ENCODE data around the gene COL8A1.

COL8A1 gene

GRCh38 chr3:99681512-99681911 is 43.1 kb downstream of the COL8A1 start:
- Histone ChIP-seq H3K9me3 (ENCODE audit: control insufficient read depth, insufficient read depth, low read length) (no peaks in the 10 kb centered on the region), H3K9ac (ENCODE audit: low read depth, low read length) (no peak overlapping the region), H3K36me3 (ENCODE audit: control insufficient read depth, insufficient read depth, low read length) (no peaks in the 10 kb centered on the region), H3K4me3 (ENCODE audit: low read depth, low read length) (no peak overlapping the region), H3K27me3 (ENCODE audit: control insufficient read depth, insufficient read depth, low read length) (no peaks in the 10 kb centered on the region), H3K4me1 (ENCODE audit: control insufficient read depth, insufficient read depth, low read length) (no peaks in the 10 kb centered on the region)

GRCh38 chr3:99681976-99682375 is 43.6 kb downstream of the COL8A1 start:
- H3K9ac ChIP-seq (ENCODE audit: low read depth, low read length): no peak overlapping the region
- no peak overlapping the region for H3K4me3 ChIP-seq (ENCODE audit: low read depth, low read length)
- H3K9me3 ChIP-seq (ENCODE audit: control insufficient read depth, insufficient read depth, low read length): no peaks in the 10 kb centered on the region
- no peaks in the 10 kb centered on the region for H3K27me3 ChIP-seq (ENCODE audit: control insufficient read depth, insufficient read depth, low read length)
- no peaks in the 10 kb centered on the region for H3K36me3 ChIP-seq (ENCODE audit: control insufficient read depth, insufficient read depth, low read length)
- no peaks in the 10 kb centered on the region for H3K4me1 ChIP-seq (ENCODE audit: control insufficient read depth, insufficient read depth, low read length)

GRCh38 chr3:99683465-99683864 is 45.1 kb downstream of the COL8A1 start:
- Histone ChIP-seq H3K27me3 (ENCODE audit: control insufficient read depth, insufficient read depth, low read length) (no peaks in the 10 kb centered on the region), H3K4me1 (ENCODE audit: control insufficient read depth, insufficient read depth, low read length) (no peaks in the 10 kb centered on the region), H3K36me3 (ENCODE audit: control insufficient read depth, insufficient read depth, low read length) (no peaks in the 10 kb centered on the region), H3K9ac (ENCODE audit: low read depth, low read length) (no peak overlapping the region), H3K9me3 (ENCODE audit: control insufficient read depth, insufficient read depth, low read length) (no peaks in the 10 kb centered on the region), H3K4me3 (ENCODE audit: low read depth, low read length) (no peak overlapping the region)

- Histone ChIP-seq H3K4me3 (ENCODE audit: low read depth, low read length) (no peak overlapping the region), H3K9me3 (ENCODE audit: control insufficient read depth, insufficient read depth, low read length) (no peaks in the 10 kb centered on the region), H3K27me3 (ENCODE audit: control insufficient read depth, insufficient read depth, low read length) (no peaks in the 10 kb centered on the region), H3K9ac (ENCODE audit: low read depth, low read length) (no peak overlapping the region), H3K4me1 (ENCODE audit: control insufficient read depth, insufficient read depth, low read length) (no peaks in the 10 kb centered on the region), H3K36me3 (ENCODE audit: control insufficient read depth, insufficient read depth, low read length) (no peaks in the 10 kb centered on the region)
These were observed 45.5 kb downstream of the COL8A1 start for GRCh38 chr3:99683876-99684275.

GRCh38 chr3:99684644-99685043 is 46.2 kb downstream of the COL8A1 start:
- H3K27me3 ChIP-seq (ENCODE audit: control insufficient read depth, insufficient read depth, low read length): no peaks in the 10 kb centered on the region
- no peaks in the 10 kb centered on the region for H3K9me3 ChIP-seq (ENCODE audit: control insufficient read depth, insufficient read depth, low read length)
- no peaks in the 10 kb centered on the region for H3K36me3 ChIP-seq (ENCODE audit: control insufficient read depth, insufficient read depth, low read length)
- H3K9ac ChIP-seq (ENCODE audit: low read depth, low read length): no peak overlapping the region
- H3K4me3 ChIP-seq (ENCODE audit: low read depth, low read length): no peak overlapping the region
- no peaks in the 10 kb centered on the region for H3K4me1 ChIP-seq (ENCODE audit: control insufficient read depth, insufficient read depth, low read length)

- Histone ChIP-seq H3K4me1 (ENCODE audit: control insufficient read depth, insufficient read depth, low read length) (no peaks in the 10 kb centered on the region), H3K27me3 (ENCODE audit: control insufficient read depth, insufficient read depth, low read length) (no peaks in the 10 kb centered on the region), H3K9ac (ENCODE audit: low read depth, low read length) (no peak overlapping the region), H3K9me3 (ENCODE audit: control insufficient read depth, insufficient read depth, low read length) (no peaks in the 10 kb centered on the region), H3K36me3 (ENCODE audit: control insufficient read depth, insufficient read depth, low read length) (no peaks in the 10 kb centered on the region), H3K4me3 (ENCODE audit: low read depth, low read length) (no peak overlapping the region)
These were observed 48.1 kb downstream of the COL8A1 start for GRCh38 chr3:99686469-99686868.

- H3K27me3 ChIP-seq (ENCODE audit: control insufficient read depth, insufficient read depth, low read length): no peaks in the 10 kb centered on the region
- no peaks in the 10 kb centered on the region for H3K9me3 ChIP-seq (ENCODE audit: control insufficient read depth, insufficient read depth, low read length)
- no peak overlapping the region for H3K9ac ChIP-seq (ENCODE audit: low read depth, low read length)
- H3K4me3 ChIP-seq (ENCODE audit: low read depth, low read length): no peak overlapping the region
- no peaks in the 10 kb centered on the region for H3K36me3 ChIP-seq (ENCODE audit: control insufficient read depth, insufficient read depth, low read length)
- no peaks in the 10 kb centered on the region for H3K4me1 ChIP-seq (ENCODE audit: control insufficient read depth, insufficient read depth, low read length)
These were observed 48.7 kb downstream of the COL8A1 start for GRCh38 chr3:99686955-99687612.

GRCh38 chr3:99690761-99691369 is 52.5 kb downstream of the COL8A1 start:
- H3K27me3 ChIP-seq (ENCODE audit: control insufficient read depth, insufficient read depth, low read length): no peaks in the 10 kb centered on the region
- no peaks in the 10 kb centered on the region for H3K4me1 ChIP-seq (ENCODE audit: control insufficient read depth, insufficient read depth, low read length)
- H3K36me3 ChIP-seq (ENCODE audit: control insufficient read depth, insufficient read depth, low read length): no peaks in the 10 kb centered on the region
- no peak overlapping the region for H3K9ac ChIP-seq (ENCODE audit: low read depth, low read length)
- no peak overlapping the region for H3K4me3 ChIP-seq (ENCODE audit: low read depth, low read length)
- no peaks in the 10 kb centered on the region for H3K9me3 ChIP-seq (ENCODE audit: control insufficient read depth, insufficient read depth, low read length)

- Histone ChIP-seq H3K4me3 (ENCODE audit: low read depth, low read length) (no peak overlapping the region), H3K27me3 (ENCODE audit: control insufficient read depth, insufficient read depth, low read length) (no peaks in the 10 kb centered on the region), H3K9ac (ENCODE audit: low read depth, low read length) (no peak overlapping the region), H3K36me3 (ENCODE audit: control insufficient read depth, insufficient read depth, low read length) (no peaks in the 10 kb centered on the region), H3K4me1 (ENCODE audit: control insufficient read depth, insufficient read depth, low read length) (no peaks in the 10 kb centered on the region), H3K9me3 (ENCODE audit: control insufficient read depth, insufficient read depth, low read length) (no peaks in the 10 kb centered on the region)
These were observed 55.2 kb downstream of the COL8A1 start for GRCh38 chr3:99693636-99694035.

GRCh38 chr3:99696497-99696896 is 58.1 kb downstream of the COL8A1 start:
- no peak overlapping the region for H3K9ac ChIP-seq (ENCODE audit: low read depth, low read length)
- no peaks in the 10 kb centered on the region for H3K4me1 ChIP-seq (ENCODE audit: control insufficient read depth, insufficient read depth, low read length)
- H3K36me3 ChIP-seq (ENCODE audit: control insufficient read depth, insufficient read depth, low read length): no peaks in the 10 kb centered on the region
- no peak overlapping the region for H3K4me3 ChIP-seq (ENCODE audit: low read depth, low read length)
- no peaks in the 10 kb centered on the region for H3K27me3 ChIP-seq (ENCODE audit: control insufficient read depth, insufficient read depth, low read length)
- no peaks in the 10 kb centered on the region for H3K9me3 ChIP-seq (ENCODE audit: control insufficient read depth, insufficient read depth, low read length)

- Histone ChIP-seq H3K27me3 (ENCODE audit: control insufficient read depth, insufficient read depth, low read length) (no peaks in the 10 kb centered on the region), H3K4me3 (ENCODE audit: low read depth, low read length) (no peak overlapping the region), H3K9ac (ENCODE audit: low read depth, low read length) (no peak overlapping the region), H3K4me1 (ENCODE audit: control insufficient read depth, insufficient read depth, low read length) (no peaks in the 10 kb centered on the region), H3K9me3 (ENCODE audit: control insufficient read depth, insufficient read depth, low read length) (no peaks in the 10 kb centered on the region), H3K36me3 (ENCODE audit: control insufficient read depth, insufficient read depth, low read length) (no peaks in the 10 kb centered on the region)
These were observed 58.9 kb downstream of the COL8A1 start for GRCh38 chr3:99697250-99697649.

- no peak overlapping the region for H3K4me3 ChIP-seq (ENCODE audit: low read depth, low read length)
- no peaks in the 10 kb centered on the region for H3K9me3 ChIP-seq (ENCODE audit: control insufficient read depth, insufficient read depth, low read length)
- H3K36me3 ChIP-seq (ENCODE audit: control insufficient read depth, insufficient read depth, low read length): no peaks in the 10 kb centered on the region
- no peaks in the 10 kb centered on the region for H3K27me3 ChIP-seq (ENCODE audit: control insufficient read depth, insufficient read depth, low read length)
- no peak overlapping the region for H3K9ac ChIP-seq (ENCODE audit: low read depth, low read length)
- H3K4me1 ChIP-seq (ENCODE audit: control insufficient read depth, insufficient read depth, low read length): no peaks in the 10 kb centered on the region
These were observed 60.5 kb downstream of the COL8A1 start for GRCh38 chr3:99698932-99699331.

Data from iPS-15b (cell line).